Mesothelial cell of epicardium (in vitro differentiated cells): ENCODE results near the gene UTP18. TPM values are rescaled to one million over a fixed set of nuclear protein-coding genes. Genes with fewer than 3 reads are reported as not detected.

Experiments used
- DNase-seq, 2 experiments: peaks; one replicate each; pipeline ENCODE4 v3.0.0; 2021; ENCODE audit warnings: low spot score in 2 of 2; ENCODE audit not compliant: unreplicated experiment in 2 of 2
- H3K27ac Mint-ChIP-seq: 2 replicates; pipeline ENCODE4 v1.8.0; 2021; ENCODE audit warnings: mixed read lengths
- H3K27me3 Mint-ChIP-seq: 2 replicates; pipeline ENCODE4 v1.8.0; 2021; ENCODE audit warnings: low read depth, mixed read lengths
- H3K36me3 Mint-ChIP-seq: 2 replicates; pipeline ENCODE4 v1.8.0; 2021; ENCODE audit warnings: mixed read lengths
- H3K4me1 Mint-ChIP-seq: 2 replicates; pipeline ENCODE4 v1.8.0; 2021; ENCODE audit warnings: mixed read lengths
- H3K4me3 Mint-ChIP-seq: 2 replicates; pipeline ENCODE4 v1.8.0; 2021; ENCODE audit warnings: mild to moderate bottlenecking, moderate library complexity, mixed read lengths
- H3K9me3 Mint-ChIP-seq: 2 replicates; pipeline ENCODE4 v1.8.0; 2021; ENCODE audit warnings: mixed read lengths
- CTCF ChIP-seq: fragments of 200-600 bp; sonication (generic); IDR thresholded peaks from one replicate; pipeline ENCODE4 v1.5.0; 2021; ENCODE audit warnings: antibody characterized with exemption; ENCODE audit not compliant: unreplicated experiment
- total RNA-seq: library from RNA; stranded (reverse); gene quantifications from 3 replicates; pipeline ENCODE4 v1.2.1, GENCODE V29; 2021

The UTP18 gene
- total RNA-seq, 1 donor from 2014 or later: 31.1 TPM

- Mint-ChIP-seq H3K9me3 (no peaks in the 10 kb centered on the region), H3K4me3 (no peak overlapping the region), H3K27me3 (no peaks in the 10 kb centered on the region), H3K27ac (no peak overlapping the region), H3K4me1 (peaks cover 4% of the 10 kb centered on the region), H3K36me3 (peaks cover 15% of the 10 kb centered on the region)
- no peak for TF ChIP-seq CTCF
- no peak for DNase-seq
These were observed 32.2 kb upstream of the UTP18 start for GRCh38 chr17:51228161-51228560.

- no peak overlapping the region for H3K4me3 Mint-ChIP-seq
- no peak overlapping the region for H3K27ac Mint-ChIP-seq
- peaks cover 8% of the 10 kb centered on the region for H3K36me3 Mint-ChIP-seq
- no peaks in the 10 kb centered on the region for H3K27me3 Mint-ChIP-seq
- peaks cover 2% of the 10 kb centered on the region for H3K4me1 Mint-ChIP-seq
- DNase-seq: no peak
- H3K9me3 Mint-ChIP-seq: no peaks in the 10 kb centered on the region
- no peak for TF ChIP-seq CTCF
These were observed 30.5 kb upstream of the UTP18 start for GRCh38 chr17:51229889-51230288.

- Mint-ChIP-seq H3K27me3 (no peaks in the 10 kb centered on the region), H3K9me3 (peaks cover under 1% of the 10 kb centered on the region), H3K4me1 (no peaks in the 10 kb centered on the region), H3K27ac (no peak overlapping the region), H3K4me3 (no peak overlapping the region), H3K36me3 (peaks cover 9% of the 10 kb centered on the region)
- no peak for DNase-seq
- TF ChIP-seq CTCF: no peak
These were observed 30.0 kb upstream of the UTP18 start for GRCh38 chr17:51230306-51230705.

- no peak for TF ChIP-seq CTCF
- no peaks in the 10 kb centered on the region for H3K4me1 Mint-ChIP-seq
- no peak overlapping the region for H3K27ac Mint-ChIP-seq
- no peaks in the 10 kb centered on the region for H3K27me3 Mint-ChIP-seq
- peaks cover 19% of the 10 kb centered on the region for H3K36me3 Mint-ChIP-seq
- H3K9me3 Mint-ChIP-seq: peaks cover 12% of the 10 kb centered on the region
- DNase-seq: no peak
- no peak overlapping the region for H3K4me3 Mint-ChIP-seq
These were observed 28.3 kb upstream of the UTP18 start for GRCh38 chr17:51231999-51232398.

GRCh38 chr17:51234162-51234561 lies 26.2 kb upstream of the UTP18 start:
- no peaks in the 10 kb centered on the region for H3K27me3 Mint-ChIP-seq
- no peak overlapping the region for H3K4me3 Mint-ChIP-seq
- H3K27ac Mint-ChIP-seq: no peak overlapping the region
- H3K36me3 Mint-ChIP-seq: peaks cover 31% of the 10 kb centered on the region
- no peak for TF ChIP-seq CTCF
- no peak for DNase-seq
- H3K4me1 Mint-ChIP-seq: no peaks in the 10 kb centered on the region
- peaks cover 12% of the 10 kb centered on the region for H3K9me3 Mint-ChIP-seq

- Mint-ChIP-seq H3K36me3 (peaks cover 27% of the 10 kb centered on the region), H3K9me3 (peaks cover 12% of the 10 kb centered on the region), H3K27ac (no peak overlapping the region), H3K4me1 (no peaks in the 10 kb centered on the region), H3K27me3 (no peaks in the 10 kb centered on the region), H3K4me3 (no peak overlapping the region)
- no peak for DNase-seq
- TF ChIP-seq CTCF: no peak
These were observed 22.0 kb upstream of the UTP18 start for GRCh38 chr17:51238255-51238887.
